ENCODE measurements around the gene ACAP3. TPM values are rescaled to one million over a fixed set of nuclear protein-coding genes. Genes with fewer than 3 reads are reported as not detected.

Gene ACAP3
- total and polyA plus RNA-seq, 2 donors (not counting 3 experiments of a cell fraction or from before 2014, with no cell fraction given): 27.8 to 39.0 TPM

DNA sequence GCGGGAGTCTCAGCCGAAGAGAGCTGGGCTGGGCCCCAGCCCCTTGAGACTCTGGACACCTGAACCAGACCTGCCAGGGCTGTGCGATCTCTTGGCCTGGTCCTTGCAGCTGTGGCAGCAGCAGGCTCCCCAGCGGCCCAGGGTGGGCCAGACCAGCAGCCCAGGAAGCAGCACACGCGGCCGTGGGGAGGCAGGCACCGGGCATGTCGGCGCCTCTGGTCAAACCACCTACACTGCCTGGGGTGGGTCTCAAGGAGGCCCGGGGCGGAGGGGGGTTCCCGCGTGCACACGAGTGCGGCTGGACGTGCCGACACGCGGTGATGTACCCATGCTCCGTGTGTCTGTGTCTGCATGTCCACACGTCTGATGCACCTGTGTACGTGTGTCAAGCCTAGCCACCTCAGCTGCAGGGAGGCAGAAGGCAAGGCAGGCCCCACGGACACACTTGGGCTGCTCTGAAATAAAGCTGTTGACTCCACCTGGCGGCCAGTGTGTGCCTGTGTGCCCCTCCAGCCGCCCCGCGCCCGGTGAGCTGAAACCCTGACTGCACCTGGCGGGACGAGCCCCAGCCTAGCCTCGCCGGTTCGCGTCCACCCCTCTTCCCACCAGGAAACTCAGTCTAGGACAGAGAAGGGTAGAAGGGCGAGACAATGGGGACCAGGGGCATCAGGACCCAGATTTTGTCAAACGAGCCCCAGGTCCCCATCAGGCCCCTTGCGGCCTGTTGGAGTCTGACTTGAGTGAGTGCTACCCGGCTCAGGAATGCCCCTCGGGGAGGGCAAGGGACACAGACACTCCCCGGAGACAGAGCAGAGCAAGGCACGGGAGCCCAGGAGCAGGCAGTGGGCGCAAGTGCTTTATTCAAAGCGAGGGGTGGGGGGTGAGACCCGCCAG, 15.9 kb downstream of the ACAP3 start:
- Histone ChIP-seq H3K4me2 (ENCODE audit: insufficient read depth, low read length) (no peak overlapping the region), H3K4me3 (replicated peaks in 1 of 3; ENCODE audit: insufficient read depth in 1 of 3, low read depth in 1 of 3, low read length in 3 of 3) (no peak overlapping the region), H4K20me1 (replicated peaks; ENCODE audit: control insufficient read depth, extremely low read depth, insufficient read depth, low read length) (no peaks in the 10 kb centered on the region), H3K9me3 (replicated peaks; ENCODE audit: control insufficient read depth, insufficient read depth, low read length) (no peaks in the 10 kb centered on the region), H3K27me3 (ENCODE audit: control insufficient read depth in 2 of 2, insufficient read depth in 2 of 2, low read length in 2 of 2) (no peaks in the 10 kb centered on the region), H2AFZ (ENCODE audit: low read depth, low read length) (no peak overlapping the region), H3K4me1 (ENCODE audit: control insufficient read depth, extremely low read depth, insufficient read depth, low read length) (no peaks in the 10 kb centered on the region), H3K27ac (ENCODE audit: insufficient read depth, low read depth, low read length) (no peak overlapping the region), H3K36me3 (ENCODE audit: control insufficient read depth in 2 of 2, extremely low read depth in 1 of 2, insufficient read depth in 2 of 2, low read length in 2 of 2) (no peaks in the 10 kb centered on the region), H3K79me2 (ENCODE audit: control insufficient read depth, insufficient read depth, low read length) (no peaks in the 10 kb centered on the region), H3K9me1 (replicated peaks; ENCODE audit: control insufficient read depth, extremely low read depth, insufficient read depth, low read length) (no peaks in the 10 kb centered on the region), H3K9ac (replicated peaks; ENCODE audit: extremely low read depth, insufficient read depth, low read length) (no peak overlapping the region)
- DNase-seq (ENCODE audit: low read depth, low spot score) (peak; percentile 50), FAIRE-seq (peak; percentile 33)
- no TSS peak for BruUV-seq (replicated peaks)
- dilution Hi-C loops (cut with MboI; ENCODE audit: extremely low pct_ligation_motif_present, low sequenced_read_pairs) (no loop called here), intact Hi-C loops (cut with micrococcal nuclease) (no loop called here)
- TF ChIP-seq POLR2AphosphoS5 (IDR thresholded peaks at IDR 0.05; ENCODE audit: insufficient read depth, low read depth, low read length) (no peak), JUN (IDR thresholded peaks at IDR 0.05; ENCODE audit: borderline replicate concordance, insufficient read depth, insufficient read length, low read depth) (no peak), POLR2A (IDR thresholded peaks at IDR 0.05; ENCODE audit: low read depth, low read length) (no peak), FOS (IDR thresholded peaks at IDR 0.05; ENCODE audit: borderline replicate concordance, insufficient read depth, low read length) (no peak)
- TF ChIP-seq, protein P1, sequence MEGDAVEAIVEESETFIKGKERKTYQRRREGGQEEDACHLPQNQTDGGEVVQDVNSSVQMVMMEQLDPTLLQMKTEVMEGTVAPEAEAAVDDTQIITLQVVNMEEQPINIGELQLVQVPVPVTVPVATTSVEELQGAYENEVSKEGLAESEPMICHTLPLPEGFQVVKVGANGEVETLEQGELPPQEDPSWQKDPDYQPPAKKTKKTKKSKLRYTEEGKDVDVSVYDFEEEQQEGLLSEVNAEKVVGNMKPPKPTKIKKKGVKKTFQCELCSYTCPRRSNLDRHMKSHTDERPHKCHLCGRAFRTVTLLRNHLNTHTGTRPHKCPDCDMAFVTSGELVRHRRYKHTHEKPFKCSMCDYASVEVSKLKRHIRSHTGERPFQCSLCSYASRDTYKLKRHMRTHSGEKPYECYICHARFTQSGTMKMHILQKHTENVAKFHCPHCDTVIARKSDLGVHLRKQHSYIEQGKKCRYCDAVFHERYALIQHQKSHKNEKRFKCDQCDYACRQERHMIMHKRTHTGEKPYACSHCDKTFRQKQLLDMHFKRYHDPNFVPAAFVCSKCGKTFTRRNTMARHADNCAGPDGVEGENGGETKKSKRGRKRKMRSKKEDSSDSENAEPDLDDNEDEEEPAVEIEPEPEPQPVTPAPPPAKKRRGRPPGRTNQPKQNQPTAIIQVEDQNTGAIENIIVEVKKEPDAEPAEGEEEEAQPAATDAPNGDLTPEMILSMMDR (IDR thresholded peaks at IDR 0.05; ENCODE audit: extremely low read depth in 1 of 2, insufficient read depth in 1 of 2, low read depth in 1 of 2, low read length in 2 of 2): peak; percentile 73 to 83
- ChIA-PET POLR2A (interaction anchor here (1.0 kb wide), 1 partner anchor 169 kb away, joined by 4 read pairs; no protein-coding TSS in a partner anchor), CTCF (interaction anchor here (0.6 to 5.5 kb wide), 38 partner anchors 10 to 325 kb away, joined by 3 to 286 read pairs (median 4); partner anchors contain the start of genes B3GALT6, C1orf159, ISG15 and PERM1)

Measured in endothelial cell of umbilical vein (primary cell).